NOMO-1 treated with DMSO at 0.1 percent for 48 hours (cell line): ENCODE data around the gene DUSP9.
"Not testable (repeated sequence)": the region's sequence is repeated elsewhere in the genome, so short reads cannot be mapped to it uniquely, and the experiment has no call there.

Source experiments
- DNase-seq: peaks from one replicate; lab custom pipeline; 2025; ENCODE audit not compliant: unreplicated experiment; lab: John Stamatoyannopoulos, UW

Gene DUSP9, protein sequence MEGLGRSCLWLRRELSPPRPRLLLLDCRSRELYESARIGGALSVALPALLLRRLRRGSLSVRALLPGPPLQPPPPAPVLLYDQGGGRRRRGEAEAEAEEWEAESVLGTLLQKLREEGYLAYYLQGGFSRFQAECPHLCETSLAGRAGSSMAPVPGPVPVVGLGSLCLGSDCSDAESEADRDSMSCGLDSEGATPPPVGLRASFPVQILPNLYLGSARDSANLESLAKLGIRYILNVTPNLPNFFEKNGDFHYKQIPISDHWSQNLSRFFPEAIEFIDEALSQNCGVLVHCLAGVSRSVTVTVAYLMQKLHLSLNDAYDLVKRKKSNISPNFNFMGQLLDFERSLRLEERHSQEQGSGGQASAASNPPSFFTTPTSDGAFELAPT

DNA sequence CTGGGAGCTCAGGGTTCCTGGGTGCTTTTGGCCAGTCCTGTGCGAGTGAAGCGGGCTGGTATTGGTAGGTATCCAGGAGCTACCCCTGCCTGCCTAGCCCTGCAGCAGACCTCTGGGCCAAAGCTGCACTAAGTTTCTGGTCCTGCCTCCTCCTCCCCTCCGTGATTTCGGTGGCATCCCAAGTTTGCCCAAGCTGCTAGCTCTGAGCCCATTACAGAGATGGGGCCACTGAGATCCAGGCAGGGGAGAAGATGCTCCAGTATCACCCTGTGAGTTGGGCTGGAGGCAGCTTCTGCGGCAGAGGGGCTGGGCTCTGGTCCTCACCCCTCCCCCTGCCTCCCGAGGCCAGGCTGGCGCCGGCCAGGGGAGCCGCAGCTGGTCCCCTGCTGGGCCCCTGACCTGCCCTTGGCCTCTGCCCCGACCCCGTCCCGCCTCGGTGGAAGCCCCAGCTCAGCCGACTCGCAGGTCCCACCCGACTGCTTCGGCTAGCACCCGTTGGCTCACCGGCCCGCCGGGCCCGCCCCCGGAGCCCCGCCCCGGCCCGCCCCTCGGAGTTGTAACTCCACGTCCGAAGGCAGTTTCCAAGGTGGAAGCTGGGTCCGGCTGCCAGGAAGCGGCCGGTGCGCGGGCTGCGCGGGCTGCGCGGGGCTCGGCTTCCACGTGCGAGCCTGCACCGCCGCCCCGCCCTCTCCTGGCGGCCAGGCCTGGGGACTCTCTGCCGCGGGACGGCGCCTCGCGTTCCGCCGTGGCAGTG is at the start of gene DUSP9:
TSS of gene DUSP9 (plus strand) at position 584 of the 754 bp plus-strand sequence. CDS start 751 bp downstream, outside the sequence.
- DNase-seq = no peak

DNA sequence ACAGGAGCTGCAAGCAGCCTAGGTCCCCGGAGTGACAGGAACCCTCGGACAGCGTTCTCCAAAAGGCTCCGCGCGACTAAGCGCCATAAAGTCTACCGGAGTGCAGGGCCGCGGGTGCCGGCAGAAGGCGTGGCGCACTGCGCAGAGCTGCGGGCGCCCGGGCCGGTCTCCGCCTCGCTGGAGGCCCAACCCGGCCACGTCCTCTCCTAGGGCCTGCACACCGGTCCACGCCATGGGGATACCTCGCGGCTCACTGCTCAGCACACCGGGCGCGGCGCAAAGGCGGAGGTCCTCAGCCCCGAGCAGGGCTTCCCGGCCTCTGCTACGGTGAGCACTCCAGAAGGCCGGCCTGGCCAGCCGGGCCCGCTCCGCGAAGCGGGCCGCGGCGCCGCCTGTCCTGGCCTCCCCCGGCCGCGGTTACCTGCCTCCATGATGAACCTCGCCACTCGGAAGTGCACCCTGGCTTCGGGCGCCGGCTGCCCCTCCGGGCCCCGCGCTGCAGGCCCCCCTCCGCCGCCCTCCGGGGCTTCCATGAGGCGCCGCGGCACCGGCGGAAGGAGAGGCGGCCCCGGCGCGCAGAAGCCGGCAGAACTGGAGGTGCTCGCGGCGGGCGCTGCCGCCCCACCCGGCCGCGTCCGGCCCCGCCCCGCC is 48.3 kb upstream of the DUSP9 start, which contains the start of gene CCNQ:
TSS of gene CCNQ (minus strand) at position 599 of the 651 bp plus-strand sequence. CDS start at position 533, 66 bp downstream.
- DNase-seq = peak; percentile 49

DNA sequence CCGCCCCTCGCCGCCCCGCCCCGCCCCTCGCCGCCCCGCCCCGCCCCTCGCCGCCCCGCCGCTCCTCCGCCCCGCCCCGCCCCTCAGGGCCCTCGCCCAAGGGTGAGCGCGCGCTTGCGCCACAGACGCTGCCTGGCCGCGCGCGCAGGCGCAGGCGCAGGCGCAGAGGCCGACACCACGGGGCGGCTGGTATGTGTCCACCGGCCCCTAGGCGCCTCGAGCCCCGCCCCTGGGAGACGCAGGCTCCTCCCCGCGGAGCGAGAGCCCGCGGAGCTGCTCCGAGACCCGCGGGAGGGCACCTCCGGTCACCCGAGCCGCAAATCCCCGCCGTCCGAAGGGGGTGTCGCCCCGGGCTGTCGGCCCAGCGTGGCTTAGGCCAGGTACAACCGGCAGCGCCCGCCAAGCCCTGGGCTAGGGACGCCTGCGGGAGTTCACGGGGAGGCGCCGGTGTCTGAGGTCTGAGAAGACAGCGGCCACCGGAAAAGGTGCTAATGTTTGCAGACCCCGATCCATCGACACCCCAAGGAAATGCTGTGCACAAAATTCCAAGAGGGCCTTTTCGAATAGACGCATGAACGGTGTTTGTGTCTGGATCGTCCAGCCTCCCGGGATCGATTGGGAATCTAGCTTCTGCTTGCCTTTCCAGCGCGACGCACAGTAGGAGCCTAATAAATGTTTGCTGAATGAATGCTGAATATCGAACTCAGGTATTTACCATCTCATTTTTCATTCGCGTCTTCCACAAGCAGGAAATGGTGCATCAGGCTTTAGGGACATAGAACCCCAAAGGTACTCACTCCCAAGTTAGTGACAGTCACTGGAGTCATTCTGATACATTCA is 47.6 kb upstream of the DUSP9 start:
- peak; percentile 62 for DNase-seq

DNA sequence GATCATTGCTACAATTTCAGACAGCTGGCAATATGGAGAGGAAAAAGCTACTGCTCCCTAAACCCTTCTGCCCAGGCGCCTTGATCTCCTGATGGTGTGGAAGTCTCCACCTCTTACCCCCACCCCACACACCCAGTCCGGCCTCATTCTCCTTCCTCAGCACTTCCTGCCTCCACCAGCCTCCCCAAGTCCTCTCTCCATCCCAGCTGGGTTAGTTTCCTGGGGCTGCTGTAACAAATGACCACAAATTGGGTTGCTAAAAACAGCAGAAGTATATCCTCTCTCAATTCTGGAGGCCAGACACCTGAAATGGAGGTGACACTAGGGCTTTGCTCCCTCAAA is 47.0 kb upstream of the DUSP9 start:
- DNase-seq = peak; percentile 2

DNA sequence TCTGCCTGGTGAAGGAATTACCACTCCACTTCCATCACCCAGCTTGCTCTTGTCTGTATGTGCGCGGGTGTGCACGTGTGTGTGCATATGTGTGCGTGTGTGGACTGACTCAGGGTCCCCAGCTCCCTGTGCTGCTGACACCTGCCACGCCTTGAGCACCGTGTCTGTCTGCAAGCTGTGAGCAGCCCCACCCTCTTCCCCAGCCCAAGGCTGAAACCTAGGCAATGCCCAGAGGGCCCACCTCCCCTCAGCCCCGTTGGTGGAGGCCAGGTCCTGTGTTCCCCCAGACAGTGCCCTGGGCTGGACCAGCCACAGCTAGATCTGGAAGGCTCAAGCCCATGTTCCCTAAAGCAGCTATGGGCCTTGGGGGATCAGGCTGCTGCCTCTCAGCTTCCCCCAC is 46.1 kb upstream of the DUSP9 start:
- DNase-seq = no peak

DNA sequence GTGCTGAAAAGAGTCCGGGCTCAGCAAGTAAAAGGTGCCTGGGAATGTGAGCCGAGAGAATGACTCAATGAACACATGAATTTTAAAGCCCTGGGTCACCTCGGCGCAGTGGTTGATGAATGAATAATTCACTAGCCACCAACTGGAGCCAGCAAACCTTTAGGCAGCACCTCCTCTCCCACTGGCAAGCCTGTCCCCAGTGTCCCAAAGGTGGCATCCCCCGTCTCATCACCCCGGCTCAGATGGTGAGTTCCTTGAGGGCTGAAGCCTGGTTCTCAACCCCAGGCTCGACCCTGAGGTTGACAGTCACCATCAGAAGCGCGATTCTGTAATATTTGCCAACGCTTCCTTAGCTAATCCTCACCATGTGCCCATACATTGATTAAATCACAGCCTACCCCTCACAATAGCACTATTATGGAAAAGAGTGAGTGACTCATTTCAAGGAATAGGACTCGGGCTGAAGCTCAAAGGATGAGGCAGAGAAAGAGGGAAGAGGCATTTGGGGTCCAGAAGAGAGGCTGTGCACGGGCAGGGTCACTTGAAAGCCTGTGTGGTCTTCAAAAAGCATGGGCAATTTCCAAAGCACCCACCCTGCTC is 45.4 kb upstream of the DUSP9 start:
- no peak for DNase-seq

DNA sequence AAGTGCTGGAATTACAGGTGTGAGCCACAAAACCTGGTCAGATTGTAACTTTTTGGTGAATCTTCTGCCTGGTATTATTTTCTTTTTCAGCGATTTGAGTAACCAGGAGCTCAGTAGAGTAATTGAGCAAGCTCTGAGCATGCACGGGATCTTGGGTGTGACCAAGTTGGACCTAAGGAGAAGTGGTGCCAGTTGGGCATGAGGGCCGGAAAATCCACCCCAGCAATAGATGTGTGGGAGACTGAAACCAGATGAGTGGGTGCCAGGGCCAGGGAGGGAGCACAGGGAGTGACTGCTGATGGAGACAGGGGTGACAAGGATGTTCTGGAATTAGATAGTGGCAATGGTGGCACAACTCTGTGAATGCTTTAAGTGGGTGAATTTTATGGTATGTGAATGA is 44.4 kb upstream of the DUSP9 start:
- no peak for DNase-seq

DNA sequence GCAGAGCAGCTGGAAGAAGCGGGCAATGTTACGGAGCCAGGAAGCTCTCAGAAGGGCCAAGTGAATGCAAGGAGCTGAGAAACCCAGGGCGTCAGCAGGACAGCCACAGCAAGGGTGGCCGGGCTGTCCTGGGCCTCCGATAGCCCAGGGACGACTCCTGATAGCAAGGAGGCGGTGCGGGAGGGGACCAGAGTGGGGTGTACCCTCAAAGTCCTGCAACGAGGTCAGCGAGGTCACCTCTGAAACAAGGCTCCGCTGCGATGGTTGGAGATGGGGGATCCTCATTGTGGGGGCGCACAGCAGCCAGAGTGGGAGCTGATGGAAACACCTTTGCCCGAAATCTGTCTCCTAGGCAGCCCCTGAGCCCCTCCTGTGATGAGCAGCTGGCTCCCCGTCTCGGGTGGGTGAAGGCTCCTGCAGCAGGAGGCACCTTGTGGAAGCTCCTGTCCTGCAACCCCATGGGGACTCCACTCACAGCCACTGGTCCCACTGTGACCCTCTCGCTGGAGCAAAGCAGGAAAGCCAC is 43.8 kb upstream of the DUSP9 start:
- no peak for DNase-seq

DNA sequence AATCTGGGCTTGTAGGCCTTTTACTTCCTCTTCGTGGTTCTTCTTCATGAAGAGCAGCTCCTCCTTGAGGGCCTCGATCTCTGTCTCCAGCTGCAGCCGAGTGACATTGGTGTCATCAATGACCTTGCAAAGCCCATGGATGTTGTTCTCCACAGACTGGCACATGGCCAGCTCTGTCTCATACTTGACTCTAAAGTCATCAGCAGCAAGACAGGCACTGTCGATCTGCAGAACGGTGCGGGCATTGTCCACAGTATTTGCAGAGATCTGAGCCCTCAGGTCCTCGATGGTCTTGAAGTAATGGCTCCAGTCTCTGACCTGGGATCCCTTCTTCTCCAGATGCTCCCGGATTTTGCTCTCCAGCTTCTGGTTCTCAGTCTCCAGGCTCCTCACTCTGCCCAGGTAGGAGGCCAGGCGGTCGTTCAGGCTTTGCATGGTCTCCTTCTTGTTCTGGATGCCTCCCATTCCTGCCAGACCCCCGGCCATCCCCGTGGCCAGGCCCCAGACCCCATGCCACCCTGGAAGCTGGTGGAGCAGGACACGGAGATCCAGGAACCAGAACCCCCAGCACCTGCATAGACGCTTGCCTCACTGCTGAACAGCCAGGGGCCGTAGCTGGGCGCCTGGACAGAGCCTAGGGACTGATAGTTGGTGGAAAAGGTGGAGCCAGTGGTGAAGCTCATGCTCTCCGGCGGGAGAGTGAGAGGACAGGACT is 42.2 kb upstream of the DUSP9 start:
- DNase-seq = not testable (repeated sequence)

DNA sequence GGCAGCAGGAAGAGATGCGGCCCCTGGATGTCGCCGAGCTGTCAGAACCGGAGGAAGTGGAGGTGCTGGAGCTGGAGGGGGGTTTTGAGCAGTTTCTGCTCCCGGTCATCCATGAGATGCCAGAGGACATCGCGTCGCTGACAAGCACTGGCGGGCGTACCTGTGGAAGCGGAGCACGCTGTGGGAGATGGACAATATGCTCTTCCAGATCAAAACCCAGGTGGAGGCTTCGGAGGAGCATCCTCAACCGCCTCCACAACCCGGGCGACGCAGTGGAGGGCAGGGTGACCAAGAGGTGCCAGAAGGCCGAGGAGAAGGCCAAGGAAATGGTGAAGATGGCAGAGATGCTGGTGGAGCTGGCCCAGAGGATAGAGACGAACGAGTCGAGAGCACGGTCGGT is 40.5 kb upstream of the DUSP9 start:
- no peak for DNase-seq

DNA sequence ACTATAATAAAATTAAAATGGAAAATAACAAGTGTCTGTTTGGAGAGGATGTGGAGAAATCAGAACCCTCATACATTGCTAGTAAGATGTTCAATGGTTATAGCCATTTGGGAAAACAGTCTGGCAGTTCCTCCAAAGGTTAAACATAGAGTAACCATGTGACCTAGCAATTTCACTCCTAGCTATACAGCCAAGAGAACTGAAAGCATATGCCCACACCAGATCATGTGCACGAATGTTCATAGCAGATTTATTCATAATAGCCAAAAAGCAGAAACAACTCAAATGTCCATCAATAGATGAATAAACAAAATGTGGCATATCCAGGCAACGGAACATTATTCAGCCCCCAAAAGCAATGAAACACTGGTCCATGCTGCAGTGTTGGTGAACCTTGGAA is 38.6 kb upstream of the DUSP9 start:
- no peak for DNase-seq

DNA sequence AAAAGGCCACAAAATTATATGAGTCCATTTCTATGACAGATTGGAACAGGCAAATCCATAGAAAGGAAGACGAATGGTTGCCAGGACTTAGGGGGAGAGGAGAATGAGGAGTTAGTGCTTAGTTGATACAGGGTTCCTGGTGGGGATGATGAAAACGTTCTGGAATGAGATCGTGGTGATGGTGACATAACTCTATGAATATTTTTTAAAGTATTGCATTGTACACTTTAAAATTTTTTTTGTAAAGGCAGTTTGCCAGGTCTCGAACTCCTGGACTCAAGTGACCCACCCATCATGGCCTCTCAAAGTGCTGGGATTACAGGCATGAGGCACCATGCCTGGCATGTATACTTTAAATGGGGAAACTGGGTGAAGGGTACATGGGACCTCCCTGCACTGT is 38.2 kb upstream of the DUSP9 start:
- no peak for DNase-seq

DNA sequence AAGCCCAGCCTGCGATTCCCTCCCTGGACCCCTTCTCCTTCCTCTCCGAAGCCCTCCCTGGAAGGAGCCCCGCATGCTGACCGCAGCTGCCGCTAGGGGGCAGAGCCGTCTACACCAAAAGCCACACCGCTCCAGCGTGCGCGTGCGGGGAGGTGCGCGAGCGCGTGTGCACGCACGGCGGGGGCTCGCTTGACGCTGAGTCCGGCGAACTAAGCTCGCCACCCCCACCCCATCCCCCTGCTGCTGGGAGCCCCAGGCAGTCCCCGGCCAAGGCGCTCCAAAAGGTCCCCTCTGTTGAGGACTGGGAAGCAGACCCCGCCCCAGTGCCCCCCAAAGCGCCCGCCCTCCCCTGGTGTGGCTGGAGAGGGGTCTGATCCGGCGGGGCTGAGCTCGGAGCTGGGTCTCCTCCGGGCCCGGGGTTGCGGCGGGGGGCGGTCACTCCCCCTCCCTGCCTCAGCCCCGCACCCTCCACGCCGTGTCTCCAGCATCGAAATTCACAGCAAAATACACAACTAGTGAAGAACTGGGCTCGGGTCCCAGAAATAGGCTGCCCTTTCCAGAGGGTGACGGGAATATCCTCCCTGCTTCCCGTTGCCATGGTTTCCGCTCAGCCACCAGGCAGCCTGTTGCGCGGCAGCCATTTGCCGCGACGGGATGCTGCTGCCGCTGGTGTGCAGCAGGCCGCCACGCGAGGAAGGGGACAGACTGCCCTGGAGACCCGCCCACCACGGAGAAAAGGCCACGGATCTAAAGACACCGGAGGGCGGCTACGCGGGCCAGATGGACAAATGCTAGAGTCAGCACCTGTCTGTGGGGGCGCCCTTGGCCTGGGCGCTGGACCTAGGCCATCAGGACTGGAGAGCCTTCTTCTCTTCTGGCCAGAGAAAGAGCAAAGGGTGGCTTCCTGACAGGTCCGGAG is 36.8 kb upstream of the DUSP9 start:
- no peak for DNase-seq

DNA sequence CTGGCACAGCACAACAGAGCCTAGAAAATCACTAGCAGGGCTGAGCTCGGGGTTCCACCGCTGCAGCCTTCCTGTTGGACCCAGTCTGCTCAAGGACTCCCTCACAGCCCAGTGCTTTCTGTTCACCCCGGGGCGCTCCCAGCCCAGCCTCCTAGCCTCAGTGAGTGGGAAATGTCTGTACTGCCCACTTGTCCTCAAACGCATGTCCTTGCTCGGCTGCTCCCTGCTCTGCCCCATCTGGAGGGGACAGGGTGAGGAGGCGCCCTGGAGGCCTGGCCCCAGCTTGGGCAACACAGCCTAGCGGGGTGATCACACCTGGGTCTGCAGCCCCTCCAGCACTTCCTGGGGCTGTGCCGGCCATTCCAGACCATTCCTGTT is 36.2 kb upstream of the DUSP9 start:
- DNase-seq = no peak

DNA sequence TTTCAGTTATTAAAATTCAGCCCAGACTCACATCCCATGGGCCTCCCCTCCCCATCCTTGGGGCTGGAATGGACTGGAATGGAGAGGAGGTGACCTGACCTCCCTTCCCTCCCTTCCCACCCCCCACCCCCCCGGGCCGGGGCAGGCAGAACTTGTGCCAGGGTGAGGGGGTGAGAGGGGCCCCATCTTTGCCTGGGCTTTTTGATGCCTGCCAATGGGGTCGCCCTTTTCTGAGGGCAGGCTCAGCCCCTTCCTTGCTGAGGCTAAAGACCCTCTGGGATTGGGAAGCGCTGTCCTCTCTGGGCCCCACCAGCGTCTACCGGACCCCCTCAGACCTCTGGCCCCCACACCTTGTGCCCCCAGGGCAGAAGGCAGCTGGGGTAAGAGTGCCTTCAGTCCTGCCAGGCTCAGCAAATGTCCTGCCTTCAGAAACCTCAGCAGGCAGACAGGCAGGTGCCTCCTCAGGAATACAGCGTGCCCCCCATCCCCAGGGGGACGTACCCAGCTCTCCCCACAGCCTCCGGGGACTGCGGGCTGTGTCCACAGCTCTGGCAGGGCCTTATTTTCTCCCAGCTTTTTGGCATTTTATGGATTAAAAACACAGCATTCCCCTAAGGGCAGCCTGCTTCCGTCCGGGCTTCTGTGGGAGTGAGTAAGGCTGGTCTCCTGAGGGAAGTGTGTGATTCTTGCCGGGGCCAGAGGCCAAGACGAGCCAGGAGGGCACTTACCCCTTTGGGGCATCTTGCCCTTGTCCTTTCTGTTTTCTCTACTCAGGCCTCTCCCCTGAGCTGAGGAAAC is 35.5 kb upstream of the DUSP9 start:
- DNase-seq = no peak

DNA sequence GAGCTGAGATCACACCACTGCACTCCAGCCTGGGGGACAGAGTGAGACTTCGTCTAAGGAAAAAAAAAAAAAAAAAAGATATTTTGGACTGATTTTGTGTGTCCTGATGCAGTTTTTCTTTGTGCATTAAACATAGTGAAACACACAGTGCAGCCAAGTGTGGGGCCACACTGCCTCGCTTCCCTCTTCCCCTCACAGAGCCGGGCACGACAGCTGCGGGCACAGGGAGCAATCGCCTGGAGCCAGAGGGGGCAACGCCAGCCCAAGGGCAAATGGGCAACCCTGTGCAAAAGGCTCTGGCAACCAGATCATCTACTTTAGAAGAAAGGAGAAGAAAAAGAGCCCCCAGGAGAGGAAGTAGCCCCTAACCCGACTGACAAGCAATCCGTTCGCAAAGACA is 34.6 kb upstream of the DUSP9 start:
- DNase-seq = no peak

DNA sequence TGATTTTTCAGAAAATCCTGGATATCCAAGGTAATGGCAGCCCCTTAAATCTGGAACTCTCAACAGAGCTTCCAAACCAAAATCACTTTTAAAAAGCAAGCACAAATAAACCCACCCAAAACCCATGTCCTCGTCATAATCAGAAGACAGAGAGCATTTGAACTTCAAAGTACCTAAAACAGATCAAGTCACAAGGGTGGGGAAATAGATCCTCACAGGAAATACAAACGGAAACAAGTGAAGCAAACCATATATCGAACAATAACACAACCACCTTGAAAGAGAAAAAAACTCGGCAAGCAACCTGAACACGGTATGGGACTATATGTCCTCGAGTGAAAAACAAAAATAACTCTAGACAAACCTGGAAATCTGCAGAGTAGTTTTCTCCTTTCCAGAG is 32.2 kb upstream of the DUSP9 start:
- no peak for DNase-seq

DNA sequence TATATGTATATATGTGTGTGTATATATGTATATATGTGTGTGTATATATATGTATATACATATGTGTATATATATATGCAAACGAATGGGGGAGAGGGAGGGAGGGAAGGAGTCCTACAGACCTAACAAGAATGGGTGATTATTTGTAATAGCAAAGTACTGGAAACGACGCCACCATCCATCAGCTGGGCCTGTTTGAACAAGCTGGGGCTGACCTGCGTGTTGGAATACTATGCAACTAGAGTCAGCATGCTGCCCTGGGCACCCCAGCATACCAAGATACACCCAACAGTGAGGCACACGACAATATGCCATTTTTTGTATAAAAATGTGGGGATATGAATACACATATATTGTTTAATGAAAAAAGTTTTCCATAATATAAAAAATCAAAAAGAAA is 26.4 kb upstream of the DUSP9 start:
- no peak for DNase-seq
